ENCODE results near the gene SMAD5. TPM values are rescaled to one million over a fixed set of nuclear protein-coding genes. Genes with fewer than 3 reads are reported as not detected.

Gene SMAD5
- total and polyA plus RNA-seq, 2 of the 8 experiments (the other 6 are each of a cell fraction or from before 2014, with no cell fraction given): 30.2 to 60.5 TPM

DNA sequence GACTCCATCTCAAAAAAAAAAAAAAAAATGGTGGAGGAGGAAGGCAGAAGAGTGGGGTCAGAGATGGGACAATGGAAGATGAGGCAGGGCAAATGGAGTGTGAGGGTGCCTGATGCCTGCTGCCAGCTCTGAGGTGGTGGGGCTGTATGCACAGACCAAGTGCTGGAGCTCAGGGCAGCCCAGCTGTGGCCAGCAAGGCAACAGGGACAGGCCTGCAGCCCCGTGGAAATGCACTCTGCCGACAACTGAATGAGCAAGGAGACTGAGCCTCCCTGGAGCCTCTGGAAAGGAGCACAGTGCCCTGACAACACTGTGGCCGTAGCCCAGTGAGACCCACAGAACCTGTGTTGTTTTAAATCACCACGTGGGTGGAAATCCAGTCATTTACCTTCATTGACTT, 83.2 kb downstream of the SMAD5 start:
- no peak overlapping the region for H2BK5ac ChIP-seq (ENCODE audit: low read depth, low read length)
- no peak overlapping the region for H3K4me2 ChIP-seq (ENCODE audit: insufficient read depth in 1 of 2, low read depth in 2 of 2, low read length in 2 of 2)
- H3K9ac ChIP-seq (replicated peaks in 1 of 4; ENCODE audit: extremely low read depth in 1 of 4, low read depth in 3 of 4, low read length in 3 of 4): no peak overlapping the region
- H2BK120ac ChIP-seq (replicated peaks; ENCODE audit: low read depth, low read length): no peak overlapping the region
- no peak overlapping the region for H4K5ac ChIP-seq (ENCODE audit: insufficient read length, low read depth, low read length)
- DNase-seq (ENCODE audit: low read depth in 1 of 2, low spot score in 2 of 2) (no peak), FAIRE-seq (no peak)
- H2BK15ac ChIP-seq (ENCODE audit: low read length): no peak overlapping the region
- no peaks in the 10 kb centered on the region for H3K79me2 ChIP-seq (ENCODE audit: control insufficient read depth in 1 of 2, insufficient read depth in 2 of 2, low read length in 2 of 2)
- no peaks in the 10 kb centered on the region for H3K36me3 ChIP-seq (ENCODE audit: control insufficient read depth in 2 of 4, insufficient read depth in 4 of 4, low read length in 3 of 4)
- H2BK20ac ChIP-seq (ENCODE audit: low read length): no peak overlapping the region
- H2AK5ac ChIP-seq (ENCODE audit: low read depth, low read length): no peak overlapping the region
- H3K23ac ChIP-seq (ENCODE audit: insufficient read length): no peak overlapping the region
- no peak overlapping the region for H3K14ac ChIP-seq (ENCODE audit: insufficient read length)
- POLR2A ChIA-PET (ENCODE audit: partially characterized antibody): interaction anchor here (0.7 kb wide), 2 partner anchors 22 to 531 kb away, joined by 3 read pairs; no protein-coding TSS in a partner anchor
- H3K4me1 ChIP-seq (replicated peaks in 1 of 4; ENCODE audit: control insufficient read depth in 3 of 4, insufficient read depth in 4 of 4, low read length in 3 of 4): peaks cover 2 to 4% (median 3%) of the 10 kb centered on the region in 4 experiments; a peak in 3 of 7 replicates
- H2BK12ac ChIP-seq (ENCODE audit: low read depth, low read length): no peak overlapping the region
- no peak overlapping the region for H3K4me3 ChIP-seq (ENCODE audit: extremely low read depth in 1 of 4, insufficient read depth in 2 of 4, low read depth in 3 of 4, low read length in 4 of 4)
- H3K27ac ChIP-seq (ENCODE audit: low read depth, low read length): no peak overlapping the region
- H3K79me1 ChIP-seq (ENCODE audit: low read depth, low read length): no peaks in the 10 kb centered on the region
- H2AFZ ChIP-seq (ENCODE audit: low read length): no peak overlapping the region
- H3K27me3 ChIP-seq (replicated peaks in 1 of 4; ENCODE audit: control insufficient read depth in 3 of 4, extremely low read depth in 1 of 4, insufficient read depth in 3 of 4, low read length in 3 of 4): peaks cover 0 to 4% (median 0%) of the 10 kb centered on the region in 4 experiments; a peak in 2 of 7 replicates
- CTCF ChIA-PET (ENCODE audit: partially characterized antibody): interaction anchor here (0.6 kb wide), 1 partner anchor 407 kb away, joined by 3 read pairs; no protein-coding TSS in a partner anchor
- no peak overlapping the region for H4K91ac ChIP-seq (replicated peaks; ENCODE audit: insufficient read length, low read length)
- 91% methylated on average over 4 of the region's 4 CpGs; no CpG with 5 or more reads in 1 of the 2 experiments for WGBS, 2 experiments (ENCODE audit: extremely low coverage in 1 of 2, insufficient coverage in 1 of 2, insufficient read length in 1 of 2, insufficient replicate concordance in 2 of 2, low coverage in 1 of 2, low lambda C conversion rate in 2 of 2, missing lambda C conversion rate in 1 of 2)
- H3K23me2 ChIP-seq (ENCODE audit: low read depth, low read length): no peaks in the 10 kb centered on the region
- H3K9me3 ChIP-seq (ENCODE audit: insufficient read depth in 2 of 2, low read depth in 1 of 2, low read length in 1 of 2): peaks cover 2 to 8% of the 10 kb centered on the region in 2 experiments
- H3K18ac ChIP-seq (ENCODE audit: extremely low read depth, low read length): no peak overlapping the region
- no peak overlapping the region for H4K8ac ChIP-seq (ENCODE audit: extremely low read depth, insufficient read depth, low read length)
- H3K56ac ChIP-seq (replicated peaks; ENCODE audit: insufficient read length, low read depth, low read length): no peak overlapping the region
- H4K20me1 ChIP-seq (replicated peaks in 1 of 2; ENCODE audit: control insufficient read depth in 1 of 2, insufficient read depth in 2 of 2, low read length in 2 of 2): peaks cover 0 to 1% of the 10 kb centered on the region in 2 experiments
- no peak overlapping the region for H3K4ac ChIP-seq (replicated peaks; ENCODE audit: insufficient read length, low read depth, low read length)
- TF ChIP-seq RNF2 (IDR thresholded peaks at IDR 0.05; ENCODE audit: borderline replicate concordance, low read depth, low read length, missing control alignments, poor library complexity, severe bottlenecking): no peak
- no peak for TF ChIP-seq SIN3A (conservative IDR thresholded peaks at IDR 0.05 in 1 of 2, IDR thresholded peaks at IDR 0.05 in 1 of 2; ENCODE audit: low read depth in 1 of 2, low read length in 2 of 2)
- no peak for TF ChIP-seq SP4 (IDR thresholded peaks at IDR 0.05; ENCODE audit: low read length)
- no peak for TF ChIP-seq EZH2 (IDR thresholded peaks at IDR 0.05; ENCODE audit: low read depth, low read length, severe bottlenecking)
- no peak for TF ChIP-seq KDM5A (IDR thresholded peaks at IDR 0.05; ENCODE audit: low read length)
- no peak for TF ChIP-seq BRCA1 (IDR thresholded peaks at IDR 0.05; ENCODE audit: low read depth, low read length)
- no peak for TF ChIP-seq HDAC2 (IDR thresholded peaks at IDR 0.05; ENCODE audit: borderline replicate concordance in 1 of 2, low read depth in 2 of 2, low read length in 2 of 2)
- TF ChIP-seq EGR1 (IDR thresholded peaks at IDR 0.05; ENCODE audit: borderline replicate concordance, low read depth, low read length): no peak
- no peak for TF ChIP-seq BCL11A (IDR thresholded peaks at IDR 0.05; ENCODE audit: low read depth in 2 of 2, low read length in 2 of 2)
- TF ChIP-seq BACH1 (IDR thresholded peaks at IDR 0.05; ENCODE audit: low read length): no peak
- no peak for TF ChIP-seq RAD21 (IDR thresholded peaks at IDR 0.05 in 1 of 2, conservative IDR thresholded peaks at IDR 0.05 in 1 of 2; ENCODE audit: low read depth in 2 of 2, low read length in 2 of 2)
- no peak for TF ChIP-seq CTBP2 (IDR thresholded peaks at IDR 0.05; ENCODE audit: borderline replicate concordance, insufficient read depth, insufficient read length, low read length)
- no peak for TF ChIP-seq RXRA (IDR thresholded peaks at IDR 0.05; ENCODE audit: insufficient read depth, low read depth, low read length)

Data from H1 (cell line).